Fibroblast of skin of back (primary cell): ENCODE data around the gene NAA10.

ENCODE experiments used
- DNase-seq: peaks from one replicate; pipeline ENCODE4 v3.0.0-alpha.2; 2013

Gene NAA10

DNA sequence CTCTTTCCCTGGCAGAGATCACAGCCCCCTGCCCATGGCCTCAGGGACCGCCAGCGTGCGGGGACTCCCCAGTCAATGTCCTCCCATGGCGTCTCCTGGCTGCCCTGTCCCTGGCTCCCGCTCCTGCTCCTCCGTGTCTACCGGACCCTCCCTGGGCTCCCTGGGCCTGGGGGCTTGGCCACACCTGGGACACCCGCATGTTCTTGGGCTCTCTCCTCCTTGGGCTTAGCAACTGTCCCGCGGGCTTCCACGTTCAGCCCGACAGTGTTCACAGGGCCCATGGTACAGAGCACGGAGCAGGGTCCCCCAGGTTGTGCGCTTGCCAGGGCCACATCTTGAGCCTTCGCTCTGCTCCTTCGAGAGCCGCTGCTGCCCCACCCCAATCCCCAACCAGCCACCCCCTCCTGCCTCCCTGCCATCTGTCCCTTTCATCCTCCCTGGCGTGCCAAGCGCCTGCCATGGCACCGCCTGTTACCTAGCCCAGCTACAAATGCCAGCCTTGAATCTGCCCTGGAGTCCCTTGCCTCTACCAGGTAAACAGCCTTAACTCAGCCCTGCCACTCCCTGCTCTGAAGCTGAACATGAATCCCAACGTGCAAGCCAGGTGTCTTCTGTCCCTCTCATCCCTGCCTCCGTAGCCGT, 26.5 kb downstream of the NAA10 start:
- no peak for DNase-seq

DNA sequence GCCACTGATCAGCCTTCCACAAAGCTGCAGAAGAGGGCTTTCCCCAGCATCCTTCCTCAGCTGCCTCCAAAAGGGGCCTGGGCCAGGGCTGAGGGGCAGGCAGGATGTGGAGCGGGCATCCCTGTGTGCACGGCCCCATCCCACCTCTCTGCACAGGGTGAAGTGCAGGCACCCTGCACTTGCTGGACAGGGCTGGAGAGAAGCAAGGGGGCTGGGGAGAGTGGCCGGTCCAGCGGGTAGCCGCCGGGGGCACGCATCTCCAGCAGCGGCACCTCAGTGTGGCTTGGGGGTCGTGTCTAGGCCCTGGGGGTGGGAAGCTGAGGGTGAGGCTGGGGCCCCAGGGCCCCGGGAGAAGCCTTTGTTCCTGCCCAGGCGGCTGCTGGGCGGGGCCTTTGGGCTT, 27.4 kb downstream of the NAA10 start:
- DNase-seq, result no peak

- no peak for DNase-seq
Measured at GRCh38 chrX:153906126-153906917, 28.5 kb downstream of the NAA10 start.

GRCh38 chrX:153905481-153906095, 29.2 kb downstream of the NAA10 start:
- DNase-seq, result no peak

- no peak for DNase-seq
Measured at GRCh38 chrX:153903991-153904957, 30.6 kb downstream of the NAA10 start, which contains the start of gene AVPR2. TSS of gene AVPR2 (plus strand) at chrX:153904673. CDS start at chrX:153905146, 473 bp downstream.

DNA sequence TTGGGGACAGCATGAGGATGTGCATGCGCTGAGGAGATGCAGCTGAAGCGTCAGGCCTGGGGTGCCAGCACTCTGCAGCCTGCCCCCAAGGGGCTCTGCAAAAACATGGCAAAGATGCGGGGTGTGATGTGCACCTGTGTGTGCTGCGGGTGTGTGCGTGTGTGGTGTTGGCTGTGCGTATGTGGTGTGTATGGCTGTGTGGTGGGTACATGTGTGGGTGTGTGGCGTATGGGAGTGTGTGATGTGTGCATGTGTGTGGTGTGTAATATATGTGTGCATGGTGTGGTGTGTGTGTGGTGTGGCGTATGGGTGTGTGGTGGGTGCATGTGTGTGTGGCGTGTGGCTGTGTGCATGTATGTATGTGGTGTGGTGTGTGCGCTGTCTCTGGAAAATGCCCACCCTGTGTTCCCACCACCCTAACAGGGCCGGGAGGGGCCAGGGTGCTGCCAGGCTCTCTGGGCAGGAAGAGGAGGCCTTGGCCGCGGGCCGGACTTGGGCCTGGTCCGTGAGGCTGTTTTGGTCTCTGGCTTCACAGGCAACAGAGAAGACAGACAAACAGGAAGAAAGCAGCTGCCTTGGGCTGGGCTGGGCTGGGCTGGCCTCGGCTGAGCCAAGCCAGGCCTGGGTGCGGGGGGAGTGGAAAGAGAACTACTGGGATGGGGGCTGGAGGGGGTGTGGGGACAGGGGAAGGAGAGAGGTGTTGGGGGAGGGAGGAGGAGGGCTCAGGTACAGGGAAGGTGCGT, 31.4 kb downstream of the NAA10 start:
- DNase-seq, result no peak

DNA sequence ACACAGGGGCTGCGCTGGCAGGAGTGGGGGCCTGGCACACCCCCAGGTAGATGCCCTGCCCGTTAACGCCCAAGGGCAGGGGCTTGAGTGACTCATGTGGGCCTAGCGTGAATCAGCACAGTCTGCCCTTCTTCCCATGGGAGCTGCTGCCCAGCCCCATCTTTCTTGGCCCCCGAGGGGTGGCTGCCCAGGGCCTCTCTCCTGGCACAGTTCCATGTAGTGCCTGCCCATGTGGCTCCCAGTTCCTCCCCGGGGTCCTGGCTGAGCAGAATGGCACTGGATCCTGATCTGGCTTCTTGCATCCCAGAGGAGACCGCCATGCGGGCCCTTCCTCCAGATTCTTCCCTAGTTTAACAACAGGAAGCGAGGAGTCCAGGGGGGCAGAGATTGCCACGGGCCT, 32.5 kb downstream of the NAA10 start:
- no peak for DNase-seq

DNA sequence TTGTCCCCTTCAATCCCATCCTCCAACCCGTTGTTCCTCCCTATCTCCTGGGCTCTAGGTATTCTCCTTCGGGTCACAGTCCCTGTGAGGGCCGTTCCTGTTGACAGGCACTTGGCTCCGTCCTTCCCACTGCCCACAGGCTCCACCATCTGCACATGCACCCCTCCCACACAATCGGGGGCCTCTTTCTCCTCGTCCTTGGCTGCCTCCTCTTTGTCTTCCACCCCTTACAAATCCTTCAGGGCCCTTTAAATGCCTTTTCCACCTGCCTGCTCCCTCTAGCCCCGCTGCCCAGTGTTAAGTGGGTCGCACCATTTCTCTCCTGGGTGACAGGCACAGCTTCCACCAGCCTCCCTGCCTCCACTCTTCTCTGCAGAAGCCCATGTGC, 33.1 kb downstream of the NAA10 start:
- no peak for DNase-seq

DNA sequence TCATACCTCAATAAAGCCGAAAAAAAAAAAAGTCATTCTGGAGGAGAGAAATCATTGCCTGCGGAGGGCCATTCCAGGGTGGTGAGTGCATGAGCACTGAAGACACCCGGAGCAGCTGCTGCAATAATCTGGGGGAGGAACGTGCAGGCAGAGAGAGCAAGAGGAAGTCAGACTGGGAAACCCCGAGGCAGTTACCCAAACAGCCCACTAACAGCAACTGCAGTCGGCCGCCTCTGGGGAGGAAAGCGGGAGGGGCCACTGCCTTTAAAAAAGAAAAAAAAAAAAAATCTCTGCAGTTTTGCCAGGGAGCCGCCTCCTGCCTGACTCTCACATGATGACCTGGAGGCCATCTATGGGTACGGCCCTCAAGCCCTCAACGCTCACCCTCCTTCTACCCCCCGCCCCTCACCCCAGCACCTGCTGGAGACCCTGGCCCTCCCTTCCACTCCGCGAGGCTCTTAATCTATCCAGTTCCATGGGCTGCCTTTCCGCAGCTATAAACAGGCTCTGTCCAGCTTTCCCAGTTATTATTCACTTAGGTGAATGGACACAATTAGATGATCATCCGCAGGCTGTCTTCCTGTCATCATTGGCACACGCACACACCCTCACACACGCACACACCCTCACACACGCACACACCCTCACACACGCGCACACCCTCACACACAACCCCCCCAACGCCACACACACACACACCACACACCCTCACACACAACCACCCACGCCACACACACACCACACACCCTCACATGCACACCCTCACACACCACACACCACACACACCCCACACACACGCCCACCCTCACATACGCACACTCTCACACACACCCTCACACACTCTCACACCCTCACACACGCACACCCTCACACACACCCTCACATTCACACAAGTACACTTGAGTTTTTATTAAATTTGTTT, 33.7 kb downstream of the NAA10 start:
- DNase-seq, result peak; percentile 86

- DNase-seq, result no peak
Measured at GRCh38 chrX:153897899-153898298, 36.9 kb downstream of the NAA10 start.

GRCh38 chrX:153889123-153889522, 45.7 kb downstream of the NAA10 start:
- no peak for DNase-seq

DNA sequence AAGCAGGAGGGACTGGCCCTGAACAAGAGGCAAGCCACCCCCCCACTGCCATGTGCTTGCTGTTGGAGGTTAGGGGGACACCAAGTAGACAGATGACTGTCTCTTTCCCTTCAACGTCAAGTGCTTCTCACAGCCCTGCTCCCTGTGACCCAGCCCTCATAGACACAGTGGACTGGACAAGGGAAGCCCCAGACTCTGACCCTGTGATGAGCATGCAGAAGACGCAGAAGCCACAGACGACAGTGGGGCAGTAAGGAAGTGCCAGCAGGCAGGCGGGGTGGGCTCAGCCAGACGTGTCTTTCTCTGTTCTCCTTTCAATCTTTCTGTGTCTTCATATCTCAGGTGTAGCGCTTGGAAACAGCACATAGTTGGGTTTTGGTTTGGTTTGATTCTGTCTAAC, 46.5 kb downstream of the NAA10 start:
- no peak for DNase-seq

GRCh38 chrX:153887385-153887784, 47.5 kb downstream of the NAA10 start:
- no peak for DNase-seq

- no peak for DNase-seq
Measured at GRCh38 chrX:153886915-153887314, 47.9 kb downstream of the NAA10 start.

DNA sequence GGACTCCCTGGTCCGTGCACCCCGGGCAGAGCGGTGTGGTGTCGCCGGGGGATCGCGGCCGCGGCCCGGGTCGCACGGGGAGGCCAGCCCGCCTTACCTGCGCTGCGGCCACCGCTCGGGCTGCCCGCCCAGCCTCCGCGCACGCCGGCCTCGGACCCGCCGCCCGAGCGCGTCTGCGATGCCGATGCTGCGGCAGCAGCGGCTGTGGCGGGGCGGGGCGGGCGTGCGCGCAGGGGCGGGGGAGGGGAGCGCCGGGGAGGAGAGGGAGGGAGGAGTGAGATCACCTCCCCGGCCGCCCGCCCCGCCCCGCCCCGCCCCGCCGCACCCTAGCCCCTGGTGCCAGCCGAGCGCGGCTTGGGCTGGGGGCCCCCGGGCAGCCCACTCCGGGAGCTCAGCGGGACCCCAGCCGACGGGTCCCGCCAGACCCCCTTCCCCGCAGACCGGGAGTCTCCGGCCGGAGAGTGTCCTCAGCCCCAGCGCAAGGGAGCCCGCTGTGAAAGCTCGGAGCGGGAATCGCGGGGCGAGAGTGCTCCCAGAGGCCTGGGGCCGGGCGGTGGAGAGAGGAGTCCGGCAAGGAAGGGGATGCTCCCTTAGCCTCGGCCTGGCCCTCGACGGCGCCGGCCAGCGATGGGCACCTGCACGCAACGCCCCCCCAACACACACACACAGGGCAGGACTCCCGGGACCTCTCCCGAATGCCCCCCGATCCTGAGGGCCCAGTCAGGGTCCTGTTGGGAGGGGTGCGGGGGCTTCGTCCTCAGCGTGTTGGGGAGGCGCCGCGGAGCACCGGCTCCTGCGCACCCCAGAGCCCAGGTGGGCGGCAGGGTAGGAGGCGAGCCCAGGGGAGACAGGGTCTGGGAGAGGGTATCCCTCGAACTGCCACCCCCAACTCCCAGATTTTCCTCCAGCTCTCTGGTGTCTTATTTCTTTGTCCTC, 48.6 kb downstream of the NAA10 start, which contains the start of gene L1CAM:
Gene L1CAM, minus strand, starts transcription at position 206 of the 936 bp plus-strand sequence. CDS start 10,337 bp downstream, outside the sequence.
- DNase-seq, result no peak

GRCh38 chrX:153885208-153885787, 49.5 kb downstream of the NAA10 start:
- DNase-seq, result no peak

- no peak for DNase-seq
Measured at GRCh38 chrX:153884590-153884989, 50.2 kb downstream of the NAA10 start.

DNA sequence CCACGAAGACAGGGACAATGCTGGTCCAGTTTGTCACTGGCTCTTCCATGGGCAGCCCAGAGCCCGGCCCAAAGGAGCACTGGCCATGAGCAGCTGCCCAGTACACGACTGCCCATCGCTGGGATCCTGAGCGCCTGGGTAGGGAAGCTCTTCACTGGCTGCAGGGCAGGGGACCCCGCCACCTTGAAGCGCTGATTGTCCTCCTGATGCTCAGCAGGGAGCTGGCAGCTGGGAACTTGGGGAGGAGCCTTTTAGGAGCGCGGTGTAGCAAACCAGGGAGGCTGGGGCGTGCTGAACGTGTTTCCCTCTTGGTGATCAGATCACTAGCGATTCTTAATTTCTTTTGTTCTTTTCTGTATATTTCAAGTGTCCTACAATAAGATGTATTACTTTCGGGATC, 50.7 kb downstream of the NAA10 start:
- no peak for DNase-seq
